Left ventricle myocardium inferior (tissue), 1 donor: ENCODE measurements around the gene FUNDC2. TPM values are rescaled to one million over a fixed set of nuclear protein-coding genes. Genes with fewer than 3 reads are reported as not detected.

Experiments
- DNase-seq: peaks from one replicate; pipeline ENCODE4 v3.0.0-alpha.2; 2020
- H3K27ac ChIP-seq: fragments of 200-600 bp; replicated peaks from 2 replicates; pipeline ENCODE4 v1.8.0; 2021
- H3K27me3 ChIP-seq: fragments of 200-600 bp; 2 replicates; pipeline ENCODE4 v1.8.0; 2021; ENCODE audit warnings: low read depth
- H3K36me3 ChIP-seq: fragments of 200-600 bp; 2 replicates; pipeline ENCODE4 v1.8.0; 2021
- H3K4me1 ChIP-seq: fragments of 200-600 bp; 2 replicates; pipeline ENCODE4 v1.8.0; 2021
- H3K4me3 ChIP-seq: fragments of 200-600 bp; 2 replicates; pipeline ENCODE4 v1.8.0; 2021; ENCODE audit warnings: mild to moderate bottlenecking, moderate library complexity
- H3K9me3 ChIP-seq: fragments of 200-600 bp; replicated peaks from 2 replicates; pipeline ENCODE4 v1.8.0; 2021
- CTCF ChIP-seq: fragments of 200-600 bp; IDR thresholded peaks from 2 replicates; pipeline ENCODE4 v1.8.0; 2021; ENCODE audit warnings: antibody characterized with exemption, mild to moderate bottlenecking, borderline replicate concordance
- intact Hi-C: fragments of 100-400 bp; cut with micrococcal nuclease; formaldehyde crosslinking; loops from one replicate; pipeline ENCODE4 v1.11.0; 2022
- total RNA-seq: library from RNA; stranded (reverse); fragmentation: NEBNext Ultra II Directional; extraction: Animal tissue kit (Norgen Biotek cat#: 25700); gene quantifications from one replicate; pipeline ENCODE4 v1.2.1, GENCODE V29; 2021
- donor health status: DM: no; HTN: yes; CAD: no; lungs with severe emphysema.

FUNDC2 gene
- total RNA-seq, 1 donor from 2014 or later, result 364 TPM

GRCh38 chrX:155094468-155095061 is 67.9 kb downstream of the FUNDC2 start:
- peaks cover 8% of the 10 kb centered on the region for H3K36me3 ChIP-seq
- H3K27ac ChIP-seq, result no peak overlapping the region
- H3K4me1 ChIP-seq, result no peaks in the 10 kb centered on the region
- H3K27me3 ChIP-seq, result no peaks in the 10 kb centered on the region
- peak; percentile 68 for TF ChIP-seq CTCF
- H3K9me3 ChIP-seq, result no peaks in the 10 kb centered on the region
- intact Hi-C loops, result no loop called here
- DNase-seq, result no peak
- no peak overlapping the region for H3K4me3 ChIP-seq

GRCh38 chrX:155105919-155106318 is 79.3 kb downstream of the FUNDC2 start:
- intact Hi-C loops, result no loop called here
- H3K27me3 ChIP-seq, result no peaks in the 10 kb centered on the region
- no peaks in the 10 kb centered on the region for H3K9me3 ChIP-seq
- peaks cover 8% of the 10 kb centered on the region for H3K36me3 ChIP-seq
- H3K27ac ChIP-seq, result no peak overlapping the region
- H3K4me1 ChIP-seq, result no peaks in the 10 kb centered on the region
- no peak overlapping the region for H3K4me3 ChIP-seq
- DNase-seq, result no peak
- TF ChIP-seq CTCF, result no peak

GRCh38 chrX:155108427-155108826 is 81.8 kb downstream of the FUNDC2 start:
- Histone ChIP-seq H3K4me1 (no peaks in the 10 kb centered on the region), H3K27me3 (no peaks in the 10 kb centered on the region), H3K27ac (no peak overlapping the region), H3K4me3 (no peak overlapping the region), H3K9me3 (no peaks in the 10 kb centered on the region), H3K36me3 (peaks cover 8% of the 10 kb centered on the region)
- TF ChIP-seq CTCF, result no peak
- no peak for DNase-seq
- intact Hi-C loops, result no loop called here

Other genes with a start within 250 kb of the FUNDC2 start
- 32.9 TPM for gene MPP1, start 221.4 kb upstream of the FUNDC2 start, total RNA-seq
- not detected for gene SMIM9, start 192.2 kb upstream of the FUNDC2 start, total RNA-seq
- gene F8A1, start 140.5 kb upstream of the FUNDC2 start, total RNA-seq, result 30.3 TPM
- gene F8, start 4.1 kb upstream of the FUNDC2 start, total RNA-seq, result 49.7 TPM
- gene CMC4, start 44.3 kb downstream of the FUNDC2 start, total RNA-seq, result 28.1 TPM
- gene MTCP1, start 44.3 kb downstream of the FUNDC2 start, total RNA-seq, result 56.9 TPM
- gene BRCC3, start 44.7 kb downstream of the FUNDC2 start, total RNA-seq, result 17.0 TPM
- gene VBP1, start 189.6 kb downstream of the FUNDC2 start, total RNA-seq, result 63.9 TPM
- gene RAB39B, start 237.6 kb downstream of the FUNDC2 start, total RNA-seq, result 0.11 TPM